Keratinocyte (primary cell): Measurements from ENCODE around the gene OR6C75. TPM values are rescaled to one million over a fixed set of nuclear protein-coding genes. Genes with fewer than 3 reads are reported as not detected.
"Not testable (repeated sequence)": the region's sequence is repeated elsewhere in the genome, so short reads cannot be mapped to it uniquely, and the experiment has no call there.

Source experiments
- DNase-seq: peaks from one replicate; pipeline ENCODE4 v3.0.0-alpha.2; 2011; ENCODE audit warnings: low read depth, missing footprints, low spot score
- FAIRE-seq: peaks from 2 replicates; lab custom pipeline; 2011; peaks lifted over from hg19 to GRCh38; lab: Jason Lieb, UNC
- H2AFZ ChIP-seq: 2 replicates; pipeline ENCODE4 v1.6.0; 2012; ENCODE audit warnings: low read length, control low read depth, inconsistent platforms; ENCODE audit not compliant: control insufficient read depth
- H3K27ac ChIP-seq: 2 replicates; pipeline ENCODE4 v1.5.1; 2011; ENCODE audit warnings: low read length; ENCODE audit not compliant: control insufficient read depth, insufficient read depth
- H3K27me3 ChIP-seq: 3 replicates; pipeline ENCODE4 v1.6.0; 2011; ENCODE audit warnings: low read length; ENCODE audit not compliant: control insufficient read depth, insufficient read depth; ENCODE audit errors: extremely low read depth
- H3K36me3 ChIP-seq, 2 experiments: 2 replicates in 1 of 2; 3 replicates in 1 of 2; pipeline ENCODE4 v1.5.1; 2011; ENCODE audit warnings: low read length in 2 of 2, mild to moderate bottlenecking in 1 of 2; ENCODE audit not compliant: control insufficient read depth in 2 of 2, insufficient read depth in 2 of 2; ENCODE audit errors: extremely low read depth in 1 of 2
- H3K4me1 ChIP-seq: 3 replicates; pipeline ENCODE4 v1.5.1; 2011; ENCODE audit warnings: low read length; ENCODE audit not compliant: control insufficient read depth, insufficient read depth; ENCODE audit errors: extremely low read depth
- H3K4me2 ChIP-seq: 3 replicates; pipeline ENCODE4 v1.6.0; 2011; ENCODE audit warnings: low read depth, low read length; ENCODE audit not compliant: control insufficient read depth, insufficient read depth; ENCODE audit errors: extremely low read depth
- H3K4me3 ChIP-seq, 3 experiments: fragments of 200-600 bp in 1 of 3; sonication (generic) in 1 of 3; 2 replicates in 2 of 3; 3 replicates in 1 of 3; pipeline ENCODE4 v1.5.1; 2011 to 2016; ENCODE audit warnings: low read length in 3 of 3, mild to moderate bottlenecking in 3 of 3, control low read depth in 2 of 3, inconsistent platforms in 1 of 3, low read depth in 1 of 3, mixed read lengths in 1 of 3, mixed run types in 1 of 3, moderate library complexity in 1 of 3; ENCODE audit not compliant: control insufficient read depth in 2 of 3, insufficient read depth in 2 of 3; ENCODE audit errors: extremely low read depth in 1 of 3
- H3K79me2 ChIP-seq: 2 replicates; pipeline ENCODE4 v1.6.0; 2012; ENCODE audit warnings: low read length; ENCODE audit not compliant: control insufficient read depth, insufficient read depth
- H3K9ac ChIP-seq: 3 replicates; pipeline ENCODE4 v1.6.0; 2011; ENCODE audit warnings: low read length; ENCODE audit not compliant: control insufficient read depth, insufficient read depth; ENCODE audit errors: extremely low read depth
- H3K9me1 ChIP-seq: 3 replicates; pipeline ENCODE4 v1.6.0; 2011; ENCODE audit warnings: low read length; ENCODE audit not compliant: control insufficient read depth, insufficient read depth; ENCODE audit errors: extremely low read depth
- H3K9me3 ChIP-seq: 2 replicates; pipeline ENCODE4 v1.5.1; 2012; ENCODE audit warnings: low read depth, low read length; ENCODE audit not compliant: control insufficient read depth
- H4K20me1 ChIP-seq: 3 replicates; pipeline ENCODE4 v1.6.0; 2011; ENCODE audit warnings: low read length; ENCODE audit not compliant: control insufficient read depth, insufficient read depth; ENCODE audit errors: extremely low read depth
- EZH2 ChIP-seq: IDR thresholded peaks from one replicate; pipeline ENCODE4 v1.6.1; 2012; ENCODE audit warnings: inconsistent platforms, mild to moderate bottlenecking, low read length, moderate library complexity
- dilution Hi-C: fragments of 300-500 bp; cut with MboI; formaldehyde crosslinking; loops from one replicate; pipeline ENCODE4 v1.7.0; 2020; ENCODE audit warnings: low sequenced_read_pairs; ENCODE audit not compliant: extremely low pct_ligation_motif_present
- polyA plus RNA-seq, 5 experiments: library from polyadenylated mRNA; depleted of rRNA in 3 of 5; stranded (reverse) in 3 of 5; stranded (forward) in 1 of 5; unstranded in 1 of 5; fragments of >200 nt; gene quantifications; 1 replicate in 1 of 5; 2 replicates in 3 of 5; 3 replicates in 1 of 5; pipeline versions ENCODE4 v1.2.1 to v1.2.3, GENCODE V29; 2011 to 2012; ENCODE audit warnings: missing spikeins in 2 of 5, low read depth in 1 of 5, low replicate concordance in 1 of 5
- TF ChIP-seq, protein P1 (sequence below), 3 experiments: IDR thresholded peaks in 1 of 3; conservative IDR thresholded peaks in 1 of 3; optimal IDR thresholded peaks in 1 of 3; 2 replicates in 2 of 3; 3 replicates in 1 of 3; pipeline versions ENCODE3 to v1.5.1; 2011; ENCODE audit warnings: low read length in 3 of 3, mild to moderate bottlenecking in 3 of 3, moderate library complexity in 2 of 3, control low read depth in 1 of 3, inconsistent platforms in 1 of 3; ENCODE audit not compliant: insufficient read depth in 2 of 3; ENCODE audit errors: extremely low read depth in 1 of 3

OR6C75 gene
- polyA plus RNA-seq, 1 donor (not counting 4 experiments of a cell fraction or from before 2014, with no cell fraction given) = not detected

DNA sequence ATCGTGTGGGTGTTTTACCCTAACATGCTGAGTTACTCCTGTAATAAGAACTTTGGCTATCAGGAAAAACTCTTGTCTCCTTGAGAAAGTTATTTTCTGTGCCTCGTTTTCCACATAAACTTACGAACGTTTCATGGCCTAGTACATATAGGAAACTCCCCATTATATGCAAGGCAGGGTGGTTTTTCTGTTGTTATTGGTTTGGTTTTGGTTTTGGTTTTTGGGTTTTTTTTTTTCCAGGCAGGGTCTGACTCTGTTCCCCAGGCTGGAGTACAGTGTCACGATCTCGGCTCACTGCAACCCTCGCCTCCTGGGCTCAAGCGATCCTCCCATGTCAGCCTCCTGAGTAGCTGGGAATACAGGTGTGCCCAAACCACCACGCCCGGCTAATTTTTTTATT is 26.8 kb upstream of the OR6C75 start:
- Histone ChIP-seq H3K4me3 (no peak overlapping the region), H3K27ac (no peak overlapping the region), H3K9ac (no peak overlapping the region), H4K20me1 (no peaks in the 10 kb centered on the region), H3K79me2 (no peaks in the 10 kb centered on the region), H3K9me3 (no peaks in the 10 kb centered on the region), H3K4me1 (no peaks in the 10 kb centered on the region), H3K36me3 (no peaks in the 10 kb centered on the region), H3K9me1 (no peaks in the 10 kb centered on the region), H2AFZ (no peak overlapping the region), H3K4me2 (no peak overlapping the region), H3K27me3 (no peaks in the 10 kb centered on the region)
- TF ChIP-seq, protein P1, sequence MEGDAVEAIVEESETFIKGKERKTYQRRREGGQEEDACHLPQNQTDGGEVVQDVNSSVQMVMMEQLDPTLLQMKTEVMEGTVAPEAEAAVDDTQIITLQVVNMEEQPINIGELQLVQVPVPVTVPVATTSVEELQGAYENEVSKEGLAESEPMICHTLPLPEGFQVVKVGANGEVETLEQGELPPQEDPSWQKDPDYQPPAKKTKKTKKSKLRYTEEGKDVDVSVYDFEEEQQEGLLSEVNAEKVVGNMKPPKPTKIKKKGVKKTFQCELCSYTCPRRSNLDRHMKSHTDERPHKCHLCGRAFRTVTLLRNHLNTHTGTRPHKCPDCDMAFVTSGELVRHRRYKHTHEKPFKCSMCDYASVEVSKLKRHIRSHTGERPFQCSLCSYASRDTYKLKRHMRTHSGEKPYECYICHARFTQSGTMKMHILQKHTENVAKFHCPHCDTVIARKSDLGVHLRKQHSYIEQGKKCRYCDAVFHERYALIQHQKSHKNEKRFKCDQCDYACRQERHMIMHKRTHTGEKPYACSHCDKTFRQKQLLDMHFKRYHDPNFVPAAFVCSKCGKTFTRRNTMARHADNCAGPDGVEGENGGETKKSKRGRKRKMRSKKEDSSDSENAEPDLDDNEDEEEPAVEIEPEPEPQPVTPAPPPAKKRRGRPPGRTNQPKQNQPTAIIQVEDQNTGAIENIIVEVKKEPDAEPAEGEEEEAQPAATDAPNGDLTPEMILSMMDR (optimal IDR thresholded peaks at IDR 0.05 in 1 of 3, IDR thresholded peaks at IDR 0.05 in 1 of 3, conservative IDR thresholded peaks at IDR 0.05 in 1 of 3; ENCODE audit: extremely low read depth in 1 of 3, insufficient read depth in 2 of 3, low read length in 3 of 3) = no peak
- TF ChIP-seq EZH2 = no peak
- dilution Hi-C loops = no loop called here
- FAIRE-seq = no peak
- no peak for DNase-seq

DNA sequence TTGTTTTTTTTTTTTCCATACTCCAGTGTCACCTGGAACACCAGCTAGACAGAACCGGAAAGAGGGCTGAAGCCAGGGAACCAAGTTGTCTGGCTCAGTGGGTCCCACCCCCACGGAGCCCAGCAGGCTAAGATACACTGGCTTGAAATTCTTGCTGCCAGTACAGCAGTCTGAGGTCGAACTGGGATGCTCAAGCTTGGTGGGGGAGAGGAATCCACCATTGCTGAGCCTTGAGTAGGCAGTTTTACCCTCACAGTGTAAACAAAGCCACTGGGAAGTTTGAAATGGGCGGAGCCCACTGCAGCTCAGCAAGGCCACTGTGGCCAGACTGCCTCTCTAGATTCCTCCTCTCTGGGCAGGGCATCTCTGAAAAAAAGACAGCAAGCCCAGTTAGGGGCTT is 7.4 kb upstream of the OR6C75 start:
- H3K27ac ChIP-seq, H3K79me2 ChIP-seq, H3K4me1 ChIP-seq, H3K4me3 ChIP-seq, H3K9ac ChIP-seq, DNase-seq, FAIRE-seq, H2AFZ ChIP-seq, H3K27me3 ChIP-seq, H3K4me2 ChIP-seq, H4K20me1 ChIP-seq, H3K9me1 ChIP-seq, H3K36me3 ChIP-seq, dilution Hi-C loops, H3K9me3 ChIP-seq: not testable (repeated sequence)

DNA sequence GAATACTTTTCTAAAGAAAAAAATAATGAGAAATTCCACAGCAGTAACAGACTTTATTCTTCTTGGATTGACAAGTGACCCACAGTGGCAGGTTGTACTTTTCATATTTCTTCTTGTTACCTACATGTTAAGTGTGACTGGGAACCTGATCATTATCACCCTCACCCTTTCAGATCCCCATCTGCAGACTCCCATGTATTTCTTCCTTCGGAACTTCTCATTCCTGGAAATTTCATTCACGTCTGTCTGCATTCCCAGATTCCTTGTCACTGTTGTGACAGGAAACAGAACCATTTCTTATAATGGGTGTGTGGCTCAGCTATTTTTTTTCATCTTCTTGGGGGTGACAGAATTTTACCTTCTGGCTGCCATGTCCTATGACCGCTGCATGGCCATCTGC is 2.3 kb downstream of the OR6C75 start:
- no peaks in the 10 kb centered on the region for H3K9me3 ChIP-seq
- no peak overlapping the region for H3K27ac ChIP-seq
- no peaks in the 10 kb centered on the region for H4K20me1 ChIP-seq
- FAIRE-seq (no peak), DNase-seq (no peak)
- H3K36me3 ChIP-seq = no peaks in the 10 kb centered on the region
- H3K9me1 ChIP-seq = no peaks in the 10 kb centered on the region
- dilution Hi-C loops = no loop called here
- no peak overlapping the region for H3K4me2 ChIP-seq
- TF ChIP-seq, protein P1 (optimal IDR thresholded peaks at IDR 0.05 in 1 of 3, IDR thresholded peaks at IDR 0.05 in 1 of 3, conservative IDR thresholded peaks at IDR 0.05 in 1 of 3; ENCODE audit: extremely low read depth in 1 of 3, insufficient read depth in 2 of 3, low read length in 3 of 3) = no peak
- TF ChIP-seq EZH2 = no peak
- no peak overlapping the region for H3K9ac ChIP-seq
- no peak overlapping the region for H2AFZ ChIP-seq
- no peaks in the 10 kb centered on the region for H3K79me2 ChIP-seq
- no peak overlapping the region for H3K4me3 ChIP-seq
- no peaks in the 10 kb centered on the region for H3K4me1 ChIP-seq
- H3K27me3 ChIP-seq = no peaks in the 10 kb centered on the region
